ENCODE measurements around the gene IGSF11.
A peak's percentile ranks its signal among the peaks of the same experiment; 100 is the strongest.
"Not testable (repeated sequence)": the region's sequence is repeated elsewhere in the genome, so short reads cannot be mapped to it uniquely, and the experiment has no call there.

IGSF11 gene

GRCh38 chr3:119034256-119035013 lies at the start of gene IGSF11:
Gene IGSF11, minus strand, starts transcription at chr3:119034846. Its CDS starts 264 bp downstream, at chr3:119034582.
- peak; percentile 90 for DNase-seq (ENCODE audit: low spot score)

GRCh38 chr3:119080364-119080763 lies 45.7 kb upstream of the IGSF11 start:
- no peak for DNase-seq (ENCODE audit: low spot score)

GRCh38 chr3:119073258-119074001 lies 38.8 kb upstream of the IGSF11 start:
- DNase-seq (ENCODE audit: low spot score), result no peak

GRCh38 chr3:119072451-119072850 lies 37.8 kb upstream of the IGSF11 start:
- not testable (repeated sequence) for DNase-seq (ENCODE audit: low spot score)

DNA sequence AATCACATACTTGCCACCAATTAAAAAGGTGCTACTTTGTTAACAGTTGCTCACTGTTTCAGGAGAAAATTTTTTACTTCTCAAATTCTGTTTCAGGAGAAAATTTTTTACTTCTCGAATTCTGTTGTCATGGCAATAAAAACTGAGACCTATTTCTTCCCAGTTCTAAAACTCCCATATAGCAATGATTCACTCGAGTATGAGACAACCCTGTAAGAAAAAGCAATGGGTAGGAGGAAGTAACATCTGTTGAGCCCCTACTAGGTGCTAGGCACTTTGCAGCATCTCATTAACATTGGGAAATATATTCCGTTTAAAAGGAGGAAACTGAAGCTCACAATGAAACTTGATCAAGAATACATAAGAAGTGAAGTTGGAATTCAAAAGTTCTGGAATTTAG lies 35.1 kb upstream of the IGSF11 start:
- no peak for DNase-seq (ENCODE audit: low spot score)

DNA sequence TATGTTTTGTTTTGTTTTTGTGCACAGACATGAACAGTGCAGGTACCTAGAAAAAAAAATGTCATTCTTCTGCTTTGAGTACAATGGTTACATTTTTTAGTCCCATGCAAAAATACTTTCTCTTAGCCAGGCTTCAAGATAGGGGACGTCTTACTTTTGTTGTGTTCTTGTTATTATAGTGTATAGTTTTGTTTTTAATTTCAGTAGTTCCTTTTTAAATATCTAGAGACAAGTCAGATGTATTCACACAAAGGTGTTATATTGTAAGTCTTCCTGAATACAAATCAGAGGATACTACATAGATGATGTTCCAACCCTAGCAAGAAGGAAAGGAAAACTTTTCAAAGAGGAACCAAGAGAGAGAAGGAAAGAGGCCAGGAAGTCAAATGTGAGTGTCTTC lies 28.8 kb upstream of the IGSF11 start:
- no peak for DNase-seq (ENCODE audit: low spot score)

DNA sequence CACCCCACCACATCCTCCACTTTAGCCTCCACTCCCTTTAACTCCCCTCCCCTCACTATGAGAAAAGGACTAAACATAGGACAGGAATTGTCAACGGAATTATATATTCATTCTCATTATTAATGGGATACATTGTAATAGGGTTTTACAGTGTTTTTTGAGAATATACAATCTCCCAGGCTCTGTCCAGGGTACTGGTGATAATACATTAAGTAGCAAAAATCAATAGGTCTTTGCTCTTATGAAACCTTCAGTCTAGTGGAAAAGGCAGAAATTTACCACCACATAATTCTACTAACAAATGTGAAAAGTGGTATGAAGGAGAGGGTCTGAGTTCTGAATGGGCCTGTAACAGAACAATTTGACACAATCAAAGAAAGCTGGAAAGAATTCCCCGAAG lies 28.2 kb upstream of the IGSF11 start:
- no peak for DNase-seq (ENCODE audit: low spot score)

DNA sequence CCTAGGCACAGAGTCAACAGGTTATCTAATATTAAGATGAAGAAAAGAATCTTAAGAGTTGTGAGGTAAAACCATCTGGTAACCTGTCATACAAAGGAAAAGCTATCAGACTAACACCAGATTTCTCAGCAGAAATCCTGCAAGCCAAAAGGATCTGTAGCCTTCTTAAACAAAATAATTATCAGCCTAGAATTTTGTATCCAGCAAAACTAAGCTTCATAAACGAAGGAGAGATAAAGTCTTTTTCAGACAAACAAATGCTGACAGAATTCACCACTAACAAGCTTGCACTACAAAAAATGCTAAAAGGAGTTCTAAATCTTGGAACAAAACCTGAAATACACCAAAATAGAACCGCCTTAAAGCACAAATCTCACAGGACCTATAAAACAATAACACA lies 9.9 kb upstream of the IGSF11 start:
- no peak for DNase-seq (ENCODE audit: low spot score)

DNA sequence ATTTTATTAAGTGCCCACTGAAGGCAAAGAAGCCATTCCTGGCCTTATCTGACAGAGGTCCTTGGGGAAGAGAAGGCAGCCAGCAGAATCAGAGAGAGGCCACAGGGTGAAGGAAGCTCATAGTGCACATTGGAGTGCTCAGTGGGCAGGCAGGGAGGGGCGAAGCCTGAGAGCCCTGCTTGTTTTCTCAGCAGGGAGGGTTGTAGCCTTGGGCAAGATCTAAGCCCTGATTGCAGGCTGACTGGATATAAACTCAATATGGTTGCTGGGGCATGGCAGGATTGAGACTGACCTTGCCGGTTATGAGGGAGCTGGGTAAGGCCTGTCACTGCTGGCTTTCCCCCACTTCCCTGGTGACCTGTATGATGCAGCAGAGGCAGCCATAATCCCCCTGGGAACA lies 7.5 kb upstream of the IGSF11 start:
- DNase-seq (ENCODE audit: low spot score), result no peak

GRCh38 chr3:119035014-119035346 lies 334 bp upstream of the IGSF11 start:
- no peak for DNase-seq (ENCODE audit: low spot score)

DNA sequence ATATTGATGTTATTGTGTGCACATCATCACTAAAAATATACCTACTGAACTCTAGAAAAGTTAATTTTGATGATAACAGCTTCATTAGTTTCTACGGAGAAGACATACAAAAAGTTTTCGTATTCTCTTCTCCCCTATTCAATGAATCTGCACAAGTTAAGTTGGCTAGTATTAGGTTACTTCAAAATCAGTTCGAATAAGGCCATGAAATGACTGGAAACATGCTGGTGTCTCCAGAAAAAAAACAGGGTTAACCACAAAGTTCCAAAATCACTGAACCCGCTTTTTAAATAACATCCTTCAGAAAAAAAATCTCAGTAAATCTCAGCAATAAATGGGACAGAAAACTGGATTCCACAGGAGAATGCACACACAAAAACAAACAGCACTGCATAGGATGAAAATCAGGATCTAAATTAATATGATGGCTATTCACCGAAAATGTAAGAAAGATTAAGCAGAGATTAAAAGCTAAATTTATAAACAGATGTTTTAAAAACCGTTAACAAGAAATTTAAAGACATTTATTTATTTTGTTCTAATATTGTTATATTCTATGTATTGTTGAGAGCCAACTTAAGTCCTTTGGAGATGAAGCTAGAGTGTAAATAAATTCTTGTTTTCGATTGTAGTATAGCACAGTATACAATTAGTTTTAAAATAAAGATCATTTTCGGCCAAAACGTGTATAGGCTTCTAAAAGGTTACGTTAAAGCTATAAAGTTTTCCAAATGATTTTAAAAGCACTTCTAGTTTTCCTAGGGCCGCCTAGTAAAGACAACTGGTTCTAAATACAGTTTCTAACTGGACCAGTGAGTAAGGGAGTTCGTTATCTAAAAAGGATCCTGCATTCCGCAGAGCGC lies 1.0 kb downstream of the IGSF11 start:
- no peak for DNase-seq (ENCODE audit: low spot score)

DNA sequence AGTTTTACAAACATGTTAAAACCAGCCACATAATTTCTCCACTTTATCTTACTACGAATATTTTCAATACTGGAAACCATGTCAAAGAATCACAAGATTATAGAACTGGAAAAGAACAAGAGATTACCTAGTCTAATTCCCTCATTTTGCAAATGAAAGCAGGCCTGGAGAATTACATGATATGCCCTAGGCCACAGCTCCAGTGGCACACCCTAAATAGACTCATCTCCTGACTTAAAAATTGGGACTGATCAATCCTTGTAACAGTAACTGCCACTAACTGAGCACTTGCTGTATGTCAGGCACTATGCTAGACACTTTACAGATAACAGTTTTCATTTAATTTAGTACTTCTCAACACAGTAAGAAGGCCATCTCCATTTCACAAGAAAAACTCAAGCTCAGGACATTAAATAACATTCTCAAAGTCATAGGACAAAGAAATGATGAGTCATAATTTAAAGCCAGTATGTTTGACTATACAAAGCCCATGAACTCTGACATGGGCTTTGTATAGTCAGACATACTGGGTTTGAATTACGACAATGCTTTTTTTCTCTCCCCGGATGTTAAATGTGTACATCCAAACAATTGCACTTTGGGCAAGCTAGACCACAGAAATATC lies 9.4 kb downstream of the IGSF11 start:
- DNase-seq (ENCODE audit: low spot score), result no peak

GRCh38 chr3:119019767-119020518 lies 14.7 kb downstream of the IGSF11 start:
- no peak for DNase-seq (ENCODE audit: low spot score)

DNA sequence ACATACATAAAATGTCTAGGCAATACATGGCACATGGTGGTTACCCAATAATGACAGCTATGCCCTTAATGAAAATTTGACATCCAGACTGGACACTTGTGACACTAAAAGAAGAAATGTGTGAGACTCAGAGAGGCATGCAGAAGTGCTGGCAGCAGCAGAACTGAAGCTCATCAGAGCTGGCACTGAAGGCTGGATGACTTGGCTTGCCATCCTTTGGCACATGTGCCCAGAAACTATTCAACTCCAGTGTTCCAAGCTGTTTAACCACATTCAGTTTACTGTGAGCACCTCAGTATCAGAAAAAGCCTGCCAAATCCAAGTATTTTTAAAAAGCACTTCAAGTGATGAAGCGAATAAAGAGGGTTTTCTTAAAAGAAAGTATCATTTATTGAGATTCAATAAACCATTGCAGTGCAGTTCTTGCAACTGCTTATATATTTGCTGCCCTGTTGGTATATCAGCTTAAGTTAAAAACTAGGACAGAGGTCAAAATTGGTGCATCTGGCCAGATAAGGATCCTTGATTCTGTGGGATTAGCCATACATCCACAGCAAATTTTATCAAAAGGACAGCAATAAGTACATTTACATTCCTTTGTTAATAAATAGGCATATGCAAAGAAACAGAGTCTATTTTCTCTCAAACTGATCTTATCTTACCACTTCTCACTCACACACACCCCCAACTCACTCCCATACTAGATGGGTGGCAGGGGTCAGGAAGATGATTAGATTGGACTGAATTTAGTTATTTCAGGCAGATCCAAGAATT lies 15.8 kb downstream of the IGSF11 start:
- no peak for DNase-seq (ENCODE audit: low spot score)

GRCh38 chr3:119015942-119016341 lies 18.7 kb downstream of the IGSF11 start:
- no peak for DNase-seq (ENCODE audit: low spot score)

DNA sequence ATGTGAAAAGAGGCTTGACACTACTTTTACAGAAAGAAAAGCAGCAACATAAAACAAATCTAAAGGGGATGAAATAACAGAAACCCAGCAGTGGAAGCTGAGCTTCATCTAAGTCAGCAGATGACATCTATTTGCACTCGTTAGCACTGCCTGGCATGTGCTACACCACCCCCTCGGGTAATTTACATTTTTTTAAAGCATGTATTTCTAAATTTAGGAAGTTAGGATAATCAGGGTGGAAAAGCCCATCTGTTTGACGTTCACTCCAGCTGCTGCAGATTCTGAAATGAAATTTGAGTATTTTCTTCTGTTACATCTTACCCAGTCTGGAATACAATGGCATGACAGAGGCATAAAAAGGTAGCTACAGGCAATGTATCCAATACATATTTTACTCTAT lies 20.7 kb downstream of the IGSF11 start:
- DNase-seq (ENCODE audit: low spot score), result no peak

GRCh38 chr3:119011528-119011927 lies 23.1 kb downstream of the IGSF11 start:
- no peak for DNase-seq (ENCODE audit: low spot score)

DNA sequence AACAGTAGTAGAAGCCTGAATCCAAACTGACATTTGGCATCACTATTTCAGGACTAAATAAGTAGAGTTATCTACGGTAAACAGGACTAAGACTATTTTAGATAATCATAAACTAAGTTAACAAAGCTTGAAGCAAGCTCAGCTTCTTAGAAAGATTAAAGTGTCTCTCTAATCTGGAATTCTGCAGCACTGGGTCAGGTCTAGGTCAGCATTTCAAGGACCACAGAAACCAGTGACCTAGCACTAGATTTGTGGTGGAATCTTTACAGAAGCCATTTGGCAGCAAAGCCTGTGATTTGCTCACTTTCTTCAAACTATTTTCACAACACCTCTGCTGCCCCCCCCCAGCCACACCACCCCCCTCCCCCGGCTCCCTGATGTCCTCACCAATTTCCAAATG lies 37.5 kb downstream of the IGSF11 start:
- no peak for DNase-seq (ENCODE audit: low spot score)

GRCh38 chr3:118991775-118992174 lies 42.9 kb downstream of the IGSF11 start:
- DNase-seq (ENCODE audit: low spot score), result no peak

DNA sequence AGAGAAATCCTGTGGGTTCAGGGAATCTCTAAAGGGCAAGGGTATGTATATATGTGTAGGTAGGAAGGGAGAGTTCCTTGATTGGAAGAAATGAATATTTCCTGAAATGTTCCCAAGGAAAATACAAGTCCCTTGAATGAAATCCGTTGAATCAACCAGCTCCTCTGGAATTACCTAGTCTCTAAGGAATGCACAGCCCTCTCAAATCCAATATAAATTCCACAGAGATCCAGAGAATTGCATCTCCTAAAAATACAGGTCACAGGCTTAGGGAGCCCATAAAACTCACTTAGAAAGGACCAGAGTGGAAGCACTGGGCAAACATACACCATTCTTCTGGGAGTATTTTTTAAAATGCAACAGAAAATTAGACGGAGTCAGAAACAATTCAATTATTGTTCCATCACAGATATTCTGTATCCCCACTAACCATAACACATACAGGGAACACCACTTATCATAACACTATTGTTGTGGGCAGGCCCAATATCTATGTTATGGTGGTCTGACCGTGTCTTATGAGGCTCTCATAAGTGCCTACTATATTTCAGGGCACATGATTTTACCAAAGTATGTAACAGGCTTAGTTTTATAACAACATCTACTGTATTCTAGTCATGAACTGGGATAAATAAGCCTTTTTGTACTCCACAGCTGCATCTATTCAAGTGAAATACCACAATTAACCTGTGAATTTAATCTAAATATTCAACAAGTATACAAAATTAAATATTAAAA lies 43.7 kb downstream of the IGSF11 start:
- DNase-seq (ENCODE audit: low spot score), result no peak
